ENCODE measurements around the gene GCDH. TPM values are rescaled to one million over a fixed set of nuclear protein-coding genes. Genes with fewer than 3 reads are reported as not detected.

Gene GCDH
- total RNA-seq, 1 experiment from 2014 or later: 15.6 TPM

DNA sequence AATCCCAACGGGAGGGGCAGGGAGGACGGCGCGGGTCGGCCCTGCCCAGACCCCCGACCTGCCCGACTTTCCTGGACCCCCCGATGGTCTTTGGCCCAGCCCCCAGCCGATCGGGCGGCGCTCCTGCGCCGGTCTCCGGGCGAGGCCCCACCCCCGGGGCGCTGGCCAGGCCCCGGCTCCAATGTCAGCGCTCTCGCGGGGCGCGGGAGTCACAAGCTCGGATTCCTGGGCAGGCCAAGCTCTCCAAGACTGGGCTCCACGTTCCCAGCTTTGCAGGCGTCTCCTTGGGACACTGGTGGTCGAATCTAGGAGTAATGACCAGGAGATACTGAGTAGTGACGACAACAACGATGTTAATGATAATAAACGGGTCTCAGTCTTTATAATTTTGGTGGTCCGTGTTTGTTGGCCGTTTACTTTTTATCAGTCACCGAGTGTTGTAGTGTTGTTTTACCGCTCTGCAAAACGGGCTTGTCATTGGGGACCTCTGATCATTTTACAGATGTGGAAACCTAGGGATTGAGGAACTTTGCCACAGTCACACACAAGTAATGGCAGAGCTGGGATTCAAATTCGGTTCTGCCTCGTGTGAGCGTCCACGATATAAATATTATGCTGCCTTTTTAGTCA is 55.2 kb downstream of the GCDH start:
- no peaks in the 10 kb centered on the region for H3K27me3 ChIP-seq (ENCODE audit: control insufficient read depth, insufficient read depth, low read length)
- H3K36me3 ChIP-seq (ENCODE audit: control insufficient read depth, insufficient read depth, low read length): peaks cover 13% of the 10 kb centered on the region
- H3K27ac ChIP-seq (ENCODE audit: low read length): peak overlapping the region; percentile 98
- ATAC-seq: peak; percentile 82
- POLR2A ChIA-PET: interaction anchor here (0.6 to 0.7 kb wide), 2 partner anchors 56 to 211 kb away, joined by 3 to 11 read pairs; no protein-coding TSS in a partner anchor
- no TSS peak for BruUV-seq (replicated peaks)
- peak overlapping the region; percentile 89 to 91 for H3K4me3 ChIP-seq (ENCODE audit: low read depth in 2 of 2, low read length in 2 of 2)
- intact Hi-C loops (cut with micrococcal nuclease; ENCODE audit: unreplicated experiment) (no loop called here), in situ Hi-C loops (cut with HindIII; ENCODE audit: low pct_unique_long_range_greater_than_20kb, low sequenced_read_pairs) (no loop called here)
- no peak for DNase-seq (ENCODE audit: low read depth, low spot score)
- no peak for TF ChIP-seq TCF7L2 (IDR thresholded peaks at IDR 0.05; ENCODE audit: low read depth, low read length)
- TF ChIP-seq, protein P1, sequence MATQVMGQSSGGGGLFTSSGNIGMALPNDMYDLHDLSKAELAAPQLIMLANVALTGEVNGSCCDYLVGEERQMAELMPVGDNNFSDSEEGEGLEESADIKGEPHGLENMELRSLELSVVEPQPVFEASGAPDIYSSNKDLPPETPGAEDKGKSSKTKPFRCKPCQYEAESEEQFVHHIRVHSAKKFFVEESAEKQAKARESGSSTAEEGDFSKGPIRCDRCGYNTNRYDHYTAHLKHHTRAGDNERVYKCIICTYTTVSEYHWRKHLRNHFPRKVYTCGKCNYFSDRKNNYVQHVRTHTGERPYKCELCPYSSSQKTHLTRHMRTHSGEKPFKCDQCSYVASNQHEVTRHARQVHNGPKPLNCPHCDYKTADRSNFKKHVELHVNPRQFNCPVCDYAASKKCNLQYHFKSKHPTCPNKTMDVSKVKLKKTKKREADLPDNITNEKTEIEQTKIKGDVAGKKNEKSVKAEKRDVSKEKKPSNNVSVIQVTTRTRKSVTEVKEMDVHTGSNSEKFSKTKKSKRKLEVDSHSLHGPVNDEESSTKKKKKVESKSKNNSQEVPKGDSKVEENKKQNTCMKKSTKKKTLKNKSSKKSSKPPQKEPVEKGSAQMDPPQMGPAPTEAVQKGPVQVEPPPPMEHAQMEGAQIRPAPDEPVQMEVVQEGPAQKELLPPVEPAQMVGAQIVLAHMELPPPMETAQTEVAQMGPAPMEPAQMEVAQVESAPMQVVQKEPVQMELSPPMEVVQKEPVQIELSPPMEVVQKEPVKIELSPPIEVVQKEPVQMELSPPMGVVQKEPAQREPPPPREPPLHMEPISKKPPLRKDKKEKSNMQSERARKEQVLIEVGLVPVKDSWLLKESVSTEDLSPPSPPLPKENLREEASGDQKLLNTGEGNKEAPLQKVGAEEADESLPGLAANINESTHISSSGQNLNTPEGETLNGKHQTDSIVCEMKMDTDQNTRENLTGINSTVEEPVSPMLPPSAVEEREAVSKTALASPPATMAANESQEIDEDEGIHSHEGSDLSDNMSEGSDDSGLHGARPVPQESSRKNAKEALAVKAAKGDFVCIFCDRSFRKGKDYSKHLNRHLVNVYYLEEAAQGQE (IDR thresholded peaks at IDR 0.05; ENCODE audit: insufficient read depth in 1 of 2, low read depth in 2 of 2, low read length in 1 of 2): no peak
- no peak for TF ChIP-seq POLR2AphosphoS5 (IDR thresholded peaks at IDR 0.05; ENCODE audit: low read depth, low read length)
- TF ChIP-seq, protein P2, sequence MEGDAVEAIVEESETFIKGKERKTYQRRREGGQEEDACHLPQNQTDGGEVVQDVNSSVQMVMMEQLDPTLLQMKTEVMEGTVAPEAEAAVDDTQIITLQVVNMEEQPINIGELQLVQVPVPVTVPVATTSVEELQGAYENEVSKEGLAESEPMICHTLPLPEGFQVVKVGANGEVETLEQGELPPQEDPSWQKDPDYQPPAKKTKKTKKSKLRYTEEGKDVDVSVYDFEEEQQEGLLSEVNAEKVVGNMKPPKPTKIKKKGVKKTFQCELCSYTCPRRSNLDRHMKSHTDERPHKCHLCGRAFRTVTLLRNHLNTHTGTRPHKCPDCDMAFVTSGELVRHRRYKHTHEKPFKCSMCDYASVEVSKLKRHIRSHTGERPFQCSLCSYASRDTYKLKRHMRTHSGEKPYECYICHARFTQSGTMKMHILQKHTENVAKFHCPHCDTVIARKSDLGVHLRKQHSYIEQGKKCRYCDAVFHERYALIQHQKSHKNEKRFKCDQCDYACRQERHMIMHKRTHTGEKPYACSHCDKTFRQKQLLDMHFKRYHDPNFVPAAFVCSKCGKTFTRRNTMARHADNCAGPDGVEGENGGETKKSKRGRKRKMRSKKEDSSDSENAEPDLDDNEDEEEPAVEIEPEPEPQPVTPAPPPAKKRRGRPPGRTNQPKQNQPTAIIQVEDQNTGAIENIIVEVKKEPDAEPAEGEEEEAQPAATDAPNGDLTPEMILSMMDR (IDR thresholded peaks at IDR 0.05): no peak
- H3K9me3 ChIP-seq (ENCODE audit: control insufficient read depth, insufficient read depth, low read depth, low read length): no peaks in the 10 kb centered on the region
- CTCF ChIA-PET: no interaction called here
- peaks cover 15% of the 10 kb centered on the region for H3K4me1 ChIP-seq (ENCODE audit: control insufficient read depth, insufficient read depth, low read length)

DNA sequence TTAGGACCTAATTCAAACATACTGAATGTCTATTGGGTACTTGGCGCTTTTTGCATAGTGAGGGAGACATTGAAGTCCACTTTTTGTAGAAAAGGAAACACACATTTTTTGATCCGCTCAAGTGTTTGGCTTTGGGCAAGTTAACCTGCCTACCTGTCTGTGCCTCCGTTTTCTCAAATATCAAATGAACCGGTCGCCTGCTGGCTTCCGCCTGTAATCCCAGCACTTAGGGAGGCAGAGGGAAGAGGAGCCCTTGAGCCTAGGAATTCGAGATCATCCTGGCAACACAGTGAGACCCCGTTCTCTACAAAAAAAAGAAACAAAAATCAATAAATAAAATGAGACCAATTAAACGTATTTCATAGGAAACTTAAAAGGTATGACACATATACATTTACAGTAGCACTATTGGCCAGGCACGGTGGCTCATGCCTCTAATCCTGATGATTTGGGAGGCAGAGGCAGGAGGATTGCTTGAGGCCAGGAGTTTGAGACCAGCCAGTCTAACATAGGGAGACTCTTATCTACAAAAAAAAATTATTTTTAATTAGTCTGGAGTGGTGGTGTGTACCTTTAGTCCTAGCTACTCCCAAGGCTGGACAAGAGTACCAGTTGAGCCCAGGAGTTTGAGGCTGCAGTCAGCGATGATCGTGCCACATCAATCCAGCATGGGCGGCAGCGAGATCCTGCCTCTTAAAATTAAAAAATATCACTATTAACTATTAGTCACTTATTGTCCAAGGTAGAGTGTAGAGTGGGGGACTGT is 56.0 kb downstream of the GCDH start:
- no peak for ATAC-seq
- Histone ChIP-seq H3K27me3 (ENCODE audit: control insufficient read depth, insufficient read depth, low read length) (no peaks in the 10 kb centered on the region), H3K4me1 (ENCODE audit: control insufficient read depth, insufficient read depth, low read length) (peaks cover 15% of the 10 kb centered on the region), H3K36me3 (ENCODE audit: control insufficient read depth, insufficient read depth, low read length) (peaks cover 13% of the 10 kb centered on the region), H3K4me3 (ENCODE audit: low read depth in 2 of 2, low read length in 2 of 2) (peak overlapping the region; percentile 89 to 91), H3K27ac (ENCODE audit: low read length) (peak overlapping the region; percentile 98), H3K9me3 (ENCODE audit: control insufficient read depth, insufficient read depth, low read depth, low read length) (no peaks in the 10 kb centered on the region)
- TF ChIP-seq TCF7L2 (IDR thresholded peaks at IDR 0.05; ENCODE audit: low read depth, low read length) (no peak), POLR2AphosphoS5 (IDR thresholded peaks at IDR 0.05; ENCODE audit: low read depth, low read length) (0 out of 2 replicates have a peak, but pooled peaks have one; percentile 24)
- intact Hi-C loops (cut with micrococcal nuclease; ENCODE audit: unreplicated experiment) (no loop called here), in situ Hi-C loops (cut with HindIII; ENCODE audit: low pct_unique_long_range_greater_than_20kb, low sequenced_read_pairs) (no loop called here)
- no peak for DNase-seq (ENCODE audit: low read depth, low spot score)
- ChIA-PET POLR2A (interaction anchor here (0.6 kb wide), 1 partner anchor 211 kb away, joined by 11 read pairs; no protein-coding TSS in a partner anchor), CTCF (no interaction called here)
- TSS peak; percentile 45 for BruUV-seq (replicated peaks)

All from Panc1 (cell line).